ENCODE data around the gene RPL31.

- no peak for TF ChIP-seq IRF3 (IDR thresholded peaks at IDR 0.05; ENCODE audit: low read depth, low read length)
- TF ChIP-seq POLR2AphosphoS5 (IDR thresholded peaks at IDR 0.05; ENCODE audit: low read depth, low read length), result no peak
- no peak for TF ChIP-seq REST (IDR thresholded peaks at IDR 0.05; ENCODE audit: low read depth, low read length)
- no peak for TF ChIP-seq CTCF (IDR thresholded peaks at IDR 0.05)
- no peak for TF ChIP-seq MAX (IDR thresholded peaks at IDR 0.05; ENCODE audit: low read depth)
- no peak for TF ChIP-seq TAF1 (IDR thresholded peaks at IDR 0.05; ENCODE audit: borderline replicate concordance, low read depth, low read length)
- no peak for TF ChIP-seq MXI1 (IDR thresholded peaks at IDR 0.05; ENCODE audit: low read depth, low read length)
- TF ChIP-seq RCOR1 (IDR thresholded peaks at IDR 0.05; ENCODE audit: low read length), result no peak
- TF ChIP-seq PBX3 (IDR thresholded peaks at IDR 0.05), result no peak
- TF ChIP-seq RFX5 (IDR thresholded peaks at IDR 0.05; ENCODE audit: low read length), result no peak
- TF ChIP-seq NFIC (IDR thresholded peaks at IDR 0.05; ENCODE audit: borderline replicate concordance), result no peak
- TF ChIP-seq GABPA (IDR thresholded peaks at IDR 0.05; ENCODE audit: low read depth), result no peak
Observed at GRCh38 chr2:101037161-101037755, 35.2 kb downstream of the RPL31 start.

All from SK-N-SH (cell line).